BJ (cell line): ENCODE data around the gene ITPKB. TPM values are rescaled to one million over a fixed set of nuclear protein-coding genes. Genes with fewer than 3 reads are reported as not detected.

Experiments used
- CTCF ChIA-PET: fragments of 350-600 bp; formaldehyde crosslinking; extraction: SDS; loops from one replicate; lab custom pipeline; 2021; ENCODE audit warnings: antibody characterized with exemption, inconsistent platforms; lab: Yijun Ruan, JAX
- POLR2A ChIA-PET: fragments of 300-600 bp; sonication (Branson Sonifier 250); formaldehyde crosslinking; extraction: SDS; loops from one replicate; lab custom pipeline; 2021; ENCODE audit warnings: antibody characterized with exemption; lab: Charles Lee
- DNase-seq: peaks from one replicate; pipeline ENCODE4 v3.0.0-alpha.2; 2011; ENCODE audit warnings: low read depth
- H3K27me3 ChIP-seq: 2 replicates; pipeline ENCODE4 v1.6.0; 2011; ENCODE audit warnings: low read length; ENCODE audit not compliant: control insufficient read depth, insufficient read depth
- H3K36me3 ChIP-seq: 2 replicates; pipeline ENCODE4 v1.5.1; 2011; ENCODE audit warnings: low read length; ENCODE audit not compliant: control insufficient read depth, insufficient read depth
- H3K4me3 ChIP-seq: 2 replicates; pipeline ENCODE4 v1.5.1; 2011; ENCODE audit warnings: low read depth, mild to moderate bottlenecking, control low read depth, low read length
- polyA plus RNA-seq: library from polyadenylated mRNA; depleted of rRNA; stranded (reverse); fragments of >200 nt; gene quantifications from 2 replicates; pipeline ENCODE4 v1.2.3, GENCODE V29; 2011
- TF ChIP-seq, protein P1 (sequence below): IDR thresholded peaks from 2 replicates; pipeline ENCODE4 v1.5.1; 2011; ENCODE audit warnings: low read depth, mild to moderate bottlenecking, control low read depth, inconsistent platforms, low read length, moderate library complexity; ENCODE audit not compliant: insufficient read depth

Gene ITPKB
- polyA plus RNA-seq, 1 experiment, result 1.4 TPM

DNA sequence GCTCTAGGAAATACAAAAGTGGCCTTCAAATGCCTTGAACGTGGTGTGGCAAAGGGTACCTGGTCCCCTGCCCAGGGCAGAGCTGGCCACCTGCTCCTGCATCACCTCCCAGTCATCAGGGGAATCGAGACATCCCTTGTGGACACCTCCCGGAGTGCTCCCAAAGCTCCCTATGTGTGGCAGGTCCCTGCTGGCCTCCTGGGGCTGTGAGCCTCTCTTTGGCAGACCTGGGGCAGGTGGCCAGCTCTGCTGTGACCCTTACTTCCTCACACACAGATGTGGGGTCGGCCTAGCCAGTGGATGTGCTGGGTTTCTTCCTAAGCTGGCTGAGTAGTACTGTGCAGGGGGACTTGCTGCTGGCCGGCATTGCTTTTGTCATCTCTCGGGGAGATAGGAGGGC, 86.5 kb downstream of the ITPKB start:
- no peak for DNase-seq
- no peak overlapping the region for H3K4me3 ChIP-seq
- POLR2A ChIA-PET, result no interaction called here

GRCh38 chr1:226651732-226652105, 87.4 kb downstream of the ITPKB start:
- DNase-seq, result no peak
- ChIA-PET CTCF (interaction anchor here (1.2 to 1.7 kb wide), 3 partner anchors 10 to 164 kb away, joined by 3 to 6 read pairs (median 3); no protein-coding TSS in a partner anchor), POLR2A (no interaction called here)
- Histone ChIP-seq H3K27me3 (no peaks in the 10 kb centered on the region), H3K4me3 (no peak overlapping the region), H3K36me3 (no peaks in the 10 kb centered on the region; the same call in 1 of the 2 replicates)
- TF ChIP-seq, protein P1, sequence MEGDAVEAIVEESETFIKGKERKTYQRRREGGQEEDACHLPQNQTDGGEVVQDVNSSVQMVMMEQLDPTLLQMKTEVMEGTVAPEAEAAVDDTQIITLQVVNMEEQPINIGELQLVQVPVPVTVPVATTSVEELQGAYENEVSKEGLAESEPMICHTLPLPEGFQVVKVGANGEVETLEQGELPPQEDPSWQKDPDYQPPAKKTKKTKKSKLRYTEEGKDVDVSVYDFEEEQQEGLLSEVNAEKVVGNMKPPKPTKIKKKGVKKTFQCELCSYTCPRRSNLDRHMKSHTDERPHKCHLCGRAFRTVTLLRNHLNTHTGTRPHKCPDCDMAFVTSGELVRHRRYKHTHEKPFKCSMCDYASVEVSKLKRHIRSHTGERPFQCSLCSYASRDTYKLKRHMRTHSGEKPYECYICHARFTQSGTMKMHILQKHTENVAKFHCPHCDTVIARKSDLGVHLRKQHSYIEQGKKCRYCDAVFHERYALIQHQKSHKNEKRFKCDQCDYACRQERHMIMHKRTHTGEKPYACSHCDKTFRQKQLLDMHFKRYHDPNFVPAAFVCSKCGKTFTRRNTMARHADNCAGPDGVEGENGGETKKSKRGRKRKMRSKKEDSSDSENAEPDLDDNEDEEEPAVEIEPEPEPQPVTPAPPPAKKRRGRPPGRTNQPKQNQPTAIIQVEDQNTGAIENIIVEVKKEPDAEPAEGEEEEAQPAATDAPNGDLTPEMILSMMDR, result no peak

More for the DNA sequence above, 86.5 kb downstream of the ITPKB start:
- no peaks in the 10 kb centered on the region for H3K36me3 ChIP-seq
- CTCF ChIA-PET, result interaction anchor here (1.2 to 2.3 kb wide), 4 partner anchors 10 to 18 kb away, joined by 3 to 10 read pairs (median 7); no protein-coding TSS in a partner anchor
- H3K27me3 ChIP-seq, result no peaks in the 10 kb centered on the region
- TF ChIP-seq, protein P1, result no peak

DNA sequence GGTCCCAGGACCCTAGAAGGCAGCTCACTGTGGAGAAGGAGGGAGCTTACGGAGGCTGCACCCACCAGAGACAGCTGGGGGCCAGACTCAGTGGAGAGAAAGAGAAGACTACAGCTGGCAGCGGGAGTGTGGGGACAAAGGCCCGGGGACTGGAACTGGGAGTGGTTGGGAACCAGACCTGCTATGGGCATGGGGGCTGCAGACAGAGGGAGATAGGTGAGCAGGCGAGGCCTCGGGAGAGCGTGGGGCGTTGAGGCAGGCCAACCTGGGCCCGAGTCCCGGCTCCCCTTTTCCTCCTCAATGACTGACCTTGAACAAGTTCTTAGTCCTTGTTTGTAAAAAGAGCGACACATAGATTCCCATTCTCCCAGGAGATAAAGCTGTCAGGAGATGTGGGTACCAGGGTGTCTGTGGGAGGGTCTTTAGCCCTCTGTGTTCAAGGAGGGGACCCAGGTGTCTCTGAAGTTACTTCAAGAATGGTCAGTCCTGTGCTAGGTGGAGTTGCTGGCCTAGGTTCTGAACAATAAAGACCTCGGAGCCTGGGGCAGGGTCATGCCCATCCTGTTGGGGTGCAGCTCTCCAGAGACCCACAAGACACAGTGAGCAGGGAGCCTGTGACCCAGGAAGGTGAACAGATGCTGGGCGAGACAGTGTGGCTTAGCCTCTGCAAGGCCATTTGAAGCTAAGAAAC, 87.9 kb downstream of the ITPKB start:
- H3K36me3 ChIP-seq, result no peaks in the 10 kb centered on the region; the same call in 1 of the 2 replicates
- POLR2A ChIA-PET, result no interaction called here
- H3K27me3 ChIP-seq, result no peaks in the 10 kb centered on the region
- DNase-seq, result no peak
- H3K4me3 ChIP-seq, result no peak overlapping the region
- TF ChIP-seq, protein P1, result no peak
- CTCF ChIA-PET, result interaction anchor here (0.8 to 1.7 kb wide), 5 partner anchors 9 to 176 kb away, joined by 3 to 6 read pairs (median 3); no protein-coding TSS in a partner anchor

DNA sequence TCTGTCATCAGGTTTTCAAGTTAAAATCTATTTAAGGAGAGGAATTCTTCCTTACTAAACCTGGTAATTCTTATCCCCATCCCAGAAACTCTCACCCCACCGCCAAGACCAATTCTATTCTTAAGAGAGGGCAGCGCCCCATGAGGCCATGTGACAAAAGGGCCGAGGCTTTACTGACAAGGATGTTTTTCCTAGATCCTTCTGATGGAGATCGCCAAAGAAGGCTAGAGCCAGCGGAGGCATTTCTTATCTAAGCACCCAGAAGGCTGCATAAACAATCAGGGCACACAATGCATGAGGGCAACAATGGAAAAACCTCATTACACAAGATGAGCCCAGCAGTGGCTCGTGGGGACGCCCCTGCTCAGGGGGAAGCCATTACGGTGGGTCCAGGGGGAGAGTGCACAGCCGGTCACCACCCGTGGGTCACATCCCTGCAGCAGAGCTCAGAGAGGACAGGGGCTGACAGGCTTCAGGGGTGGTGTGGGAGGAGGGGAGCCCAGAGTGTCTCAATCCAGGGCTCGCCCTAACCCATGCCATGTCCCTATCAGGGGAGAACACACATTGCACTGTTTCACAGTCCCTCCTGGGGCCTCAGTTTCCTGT, 88.7 kb downstream of the ITPKB start:
- Histone ChIP-seq H3K27me3 (no peaks in the 10 kb centered on the region), H3K36me3 (no peaks in the 10 kb centered on the region; the same call in 1 of the 2 replicates), H3K4me3 (no peak overlapping the region)
- ChIA-PET POLR2A (no interaction called here), CTCF (interaction anchor here (0.7 to 2.3 kb wide), 11 partner anchors 9 to 178 kb away, joined by 3 to 9 read pairs (median 5); no protein-coding TSS in a partner anchor)
- no peak for DNase-seq
- TF ChIP-seq, protein P1, result no peak

GRCh38 chr1:226649780-226650179, 89.3 kb downstream of the ITPKB start:
- H3K27me3 ChIP-seq, result no peaks in the 10 kb centered on the region
- H3K4me3 ChIP-seq, result no peak overlapping the region
- ChIA-PET POLR2A (no interaction called here), CTCF (interaction anchor here (0.7 to 2.3 kb wide), 7 partner anchors 12 to 178 kb away, joined by 3 to 9 read pairs (median 5); no protein-coding TSS in a partner anchor)
- no peaks in the 10 kb centered on the region; the same call in 1 of the 2 replicates for H3K36me3 ChIP-seq
- TF ChIP-seq, protein P1, result peak; percentile 36
- DNase-seq, result no peak
